ENCODE measurements around the gene S100A3. TPM values are rescaled to one million over a fixed set of nuclear protein-coding genes. Genes with fewer than 3 reads are reported as not detected.

S100A3 gene
- total and polyA plus RNA-seq, 2 of the 8 experiments (the other 6 are each of a cell fraction or from before 2014, with no cell fraction given): 0.26 to 0.47 TPM

- no peaks in the 10 kb centered on the region for H3K36me3 ChIP-seq (ENCODE audit: control insufficient read depth in 2 of 4, insufficient read depth in 4 of 4, low read length in 3 of 4)
- H2BK120ac ChIP-seq (replicated peaks; ENCODE audit: low read depth, low read length): no peak overlapping the region
- no peak overlapping the region for H3K14ac ChIP-seq (ENCODE audit: insufficient read length)
- no peak overlapping the region for H2BK5ac ChIP-seq (ENCODE audit: low read depth, low read length)
- H2AK5ac ChIP-seq (ENCODE audit: low read depth, low read length): no peak overlapping the region
- ChIA-PET POLR2A (ENCODE audit: partially characterized antibody) (interaction anchor here (0.9 to 1.1 kb wide), 2 partner anchors 33 to 136 kb away, joined by 3 read pairs; no protein-coding TSS in a partner anchor), CTCF (ENCODE audit: partially characterized antibody) (interaction anchor here (0.6 to 21.4 kb wide), 4 partner anchors 11 to 161 kb away, joined by 3 to 360 read pairs (median 10); partner anchors contain the start of gene PGLYRP4)
- no peak overlapping the region for H4K91ac ChIP-seq (replicated peaks; ENCODE audit: insufficient read length, low read length)
- H4K20me1 ChIP-seq (replicated peaks in 1 of 2; ENCODE audit: control insufficient read depth in 1 of 2, insufficient read depth in 2 of 2, low read length in 2 of 2): no peaks in the 10 kb centered on the region
- H2BK12ac ChIP-seq (ENCODE audit: low read depth, low read length): no peak overlapping the region
- no peaks in the 10 kb centered on the region for H3K27me3 ChIP-seq (replicated peaks in 1 of 4; ENCODE audit: control insufficient read depth in 3 of 4, extremely low read depth in 1 of 4, insufficient read depth in 3 of 4, low read length in 3 of 4)
- no peak overlapping the region for H4K8ac ChIP-seq (ENCODE audit: extremely low read depth, insufficient read depth, low read length)
- 84% methylated on average over 2 of the region's 2 CpGs; no CpG with 5 or more reads in 1 of the 2 experiments for WGBS, 2 experiments (ENCODE audit: extremely low coverage in 1 of 2, insufficient coverage in 1 of 2, insufficient read length in 1 of 2, insufficient replicate concordance in 2 of 2, low coverage in 1 of 2, low lambda C conversion rate in 2 of 2, missing lambda C conversion rate in 1 of 2)
- no peak overlapping the region for H3K18ac ChIP-seq (ENCODE audit: extremely low read depth, low read length)
- no peaks in the 10 kb centered on the region for H3K79me2 ChIP-seq (ENCODE audit: control insufficient read depth in 1 of 2, insufficient read depth in 2 of 2, low read length in 2 of 2)
- H3K79me1 ChIP-seq (ENCODE audit: low read depth, low read length): no peaks in the 10 kb centered on the region
- DNase-seq (ENCODE audit: low read depth in 1 of 2, low spot score in 2 of 2): no peak
- H4K5ac ChIP-seq (ENCODE audit: insufficient read length, low read depth, low read length): no peak overlapping the region
- H2BK15ac ChIP-seq (ENCODE audit: low read length): no peak overlapping the region
- H3K56ac ChIP-seq (replicated peaks; ENCODE audit: insufficient read length, low read depth, low read length): no peak overlapping the region
- H3K27ac ChIP-seq (ENCODE audit: low read depth, low read length): no peak overlapping the region
- H3K9me3 ChIP-seq (ENCODE audit: insufficient read depth in 2 of 2, low read depth in 1 of 2, low read length in 1 of 2): no peaks in the 10 kb centered on the region
- no peak overlapping the region for H2BK20ac ChIP-seq (ENCODE audit: low read length)
- no peak overlapping the region for H3K4me3 ChIP-seq (ENCODE audit: extremely low read depth in 1 of 4, insufficient read depth in 2 of 4, low read depth in 3 of 4, low read length in 4 of 4)
- H3K23ac ChIP-seq (ENCODE audit: insufficient read length): no peak overlapping the region
- H2AFZ ChIP-seq (ENCODE audit: low read length): no peak overlapping the region
- FAIRE-seq: no peak
- H3K4me2 ChIP-seq (ENCODE audit: insufficient read depth in 1 of 2, low read depth in 2 of 2, low read length in 2 of 2): no peak overlapping the region
- no peak overlapping the region for H3K9ac ChIP-seq (replicated peaks in 1 of 4; ENCODE audit: extremely low read depth in 1 of 4, low read depth in 3 of 4, low read length in 3 of 4)
- peaks cover 0 to 6% (median 2%) of the 10 kb centered on the region in 4 experiments; a peak in 4 of 7 replicates for H3K4me1 ChIP-seq (replicated peaks in 1 of 4; ENCODE audit: control insufficient read depth in 3 of 4, insufficient read depth in 4 of 4, low read length in 3 of 4)
- H3K4ac ChIP-seq (replicated peaks; ENCODE audit: insufficient read length, low read depth, low read length): no peak overlapping the region
- H3K23me2 ChIP-seq (ENCODE audit: low read depth, low read length): no peaks in the 10 kb centered on the region
- TF ChIP-seq SIN3A (conservative IDR thresholded peaks at IDR 0.05 in 1 of 2, IDR thresholded peaks at IDR 0.05 in 1 of 2; ENCODE audit: low read depth in 1 of 2, low read length in 2 of 2) (no peak), POLR2AphosphoS5 (IDR thresholded peaks at IDR 0.05; ENCODE audit: low read depth, low read length) (no peak), GABPA (IDR thresholded peaks at IDR 0.05; ENCODE audit: borderline replicate concordance, insufficient read depth, low read length) (no peak), HDAC6 (IDR thresholded peaks at IDR 0.05; ENCODE audit: low read depth, low read length) (no peak), SUZ12 (IDR thresholded peaks at IDR 0.05; ENCODE audit: low read length) (no peak), BRCA1 (IDR thresholded peaks at IDR 0.05; ENCODE audit: low read depth, low read length) (no peak), CBX5 (IDR thresholded peaks at IDR 0.05; ENCODE audit: low read depth, low read length) (no peak), TAF1 (IDR thresholded peaks at IDR 0.05; ENCODE audit: low read depth, low read length) (no peak), RNF2 (IDR thresholded peaks at IDR 0.05; ENCODE audit: borderline replicate concordance, low read depth, low read length, missing control alignments, poor library complexity, severe bottlenecking) (no peak), FOSL1 (IDR thresholded peaks at IDR 0.05; ENCODE audit: insufficient read depth, low read depth, low read length) (no peak), NANOG (IDR thresholded peaks at IDR 0.05; ENCODE audit: insufficient read depth, low read depth, low read length, poor library complexity, severe bottlenecking) (no peak), TEAD4 (IDR thresholded peaks at IDR 0.05; ENCODE audit: low read depth, low read length) (no peak), TBP (IDR thresholded peaks at IDR 0.05; ENCODE audit: low read depth, low read length) (no peak), SIRT6 (IDR thresholded peaks at IDR 0.05; ENCODE audit: low read length) (no peak)
Observed at GRCh38 chr1:153498746-153499145, 50.3 kb downstream of the S100A3 start.

All from H1 (cell line).